ENCODE data around the gene HOXC4.
A peak's percentile ranks its signal among the peaks of the same experiment; 100 is the strongest.

Gene HOXC4

DNA sequence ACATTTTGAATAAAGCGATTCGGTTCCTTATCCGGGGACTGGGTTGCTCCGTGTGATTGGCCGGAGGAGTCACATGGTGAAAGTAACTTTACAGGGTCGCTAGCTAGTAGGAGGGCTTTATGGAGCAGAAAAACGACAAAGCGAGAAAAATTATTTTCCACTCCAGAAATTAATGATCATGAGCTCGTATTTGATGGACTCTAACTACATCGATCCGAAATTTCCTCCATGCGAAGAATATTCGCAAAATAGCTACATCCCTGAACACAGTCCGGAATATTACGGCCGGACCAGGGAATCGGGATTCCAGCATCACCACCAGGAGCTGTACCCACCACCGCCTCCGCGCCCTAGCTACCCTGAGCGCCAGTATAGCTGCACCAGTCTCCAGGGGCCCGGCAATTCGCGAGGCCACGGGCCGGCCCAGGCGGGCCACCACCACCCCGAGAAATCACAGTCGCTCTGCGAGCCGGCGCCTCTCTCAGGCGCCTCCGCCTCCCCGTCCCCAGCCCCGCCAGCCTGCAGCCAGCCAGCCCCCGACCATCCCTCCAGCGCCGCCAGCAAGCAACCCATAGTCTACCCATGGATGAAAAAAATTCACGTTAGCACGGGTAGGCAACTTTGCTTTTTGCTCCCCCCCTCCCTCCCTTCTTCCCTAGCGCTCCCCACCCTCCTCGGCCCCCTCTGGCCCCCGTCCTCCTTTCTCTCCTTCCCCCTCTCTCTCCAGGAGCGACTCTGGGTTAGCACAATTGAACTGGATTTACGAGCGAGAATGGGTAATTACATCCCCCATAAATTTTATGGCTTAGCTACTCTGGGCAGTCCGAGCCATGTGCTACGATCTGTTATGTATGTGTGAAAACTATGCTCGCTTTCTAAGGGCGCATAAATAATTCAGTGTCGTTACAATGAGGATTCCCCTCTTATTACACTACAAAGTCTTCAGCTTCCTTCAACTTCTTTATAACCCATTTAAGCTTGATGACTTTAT is at the start of gene HOXC4:
HOXC4 (plus strand) TSS at position 85 of the 991 bp plus-strand sequence; CDS start at position 173, 88 bp downstream.
- peak in 1 of 2 experiments; percentile 13 for DNase-seq

DNA sequence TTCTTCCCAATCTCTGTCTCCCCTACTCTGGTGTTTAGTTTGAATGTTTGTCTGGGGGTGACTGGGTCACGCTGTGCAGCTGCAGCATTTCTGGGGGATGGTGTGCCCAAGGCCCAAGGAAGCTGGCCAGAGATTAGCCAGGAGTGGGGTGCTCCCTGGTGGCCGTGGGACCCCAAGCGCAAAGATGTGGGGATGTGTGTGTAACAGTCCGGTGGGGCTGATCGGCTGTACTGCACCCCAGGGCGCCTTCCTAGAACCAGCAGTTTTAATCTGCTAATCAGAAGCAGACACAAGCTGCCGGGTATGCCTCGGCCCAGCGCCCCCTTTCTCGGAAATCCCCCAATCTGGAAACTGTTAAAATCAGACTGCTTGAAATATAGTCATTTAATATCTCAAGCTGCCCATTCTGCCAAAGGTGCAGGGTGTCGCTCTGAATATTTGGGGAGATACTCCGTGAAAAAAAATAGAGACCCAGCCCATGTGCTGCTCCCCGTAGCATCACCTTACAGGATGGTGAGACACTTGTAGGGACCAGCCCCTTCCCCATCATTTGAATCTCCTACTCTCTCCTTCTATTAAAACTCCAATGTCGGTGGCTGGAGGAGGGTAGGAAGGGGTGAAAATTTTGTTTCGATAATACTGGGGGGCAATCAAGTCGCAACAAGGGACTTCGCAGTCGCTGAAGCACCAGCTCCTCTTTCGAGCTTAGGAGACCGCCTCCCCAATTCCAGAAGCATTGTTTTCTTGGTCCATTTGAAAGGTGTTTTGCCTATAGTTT is 49.4 kb upstream of the HOXC4 start:
- peak in 1 of 2 experiments; percentile 7 for DNase-seq

DNA sequence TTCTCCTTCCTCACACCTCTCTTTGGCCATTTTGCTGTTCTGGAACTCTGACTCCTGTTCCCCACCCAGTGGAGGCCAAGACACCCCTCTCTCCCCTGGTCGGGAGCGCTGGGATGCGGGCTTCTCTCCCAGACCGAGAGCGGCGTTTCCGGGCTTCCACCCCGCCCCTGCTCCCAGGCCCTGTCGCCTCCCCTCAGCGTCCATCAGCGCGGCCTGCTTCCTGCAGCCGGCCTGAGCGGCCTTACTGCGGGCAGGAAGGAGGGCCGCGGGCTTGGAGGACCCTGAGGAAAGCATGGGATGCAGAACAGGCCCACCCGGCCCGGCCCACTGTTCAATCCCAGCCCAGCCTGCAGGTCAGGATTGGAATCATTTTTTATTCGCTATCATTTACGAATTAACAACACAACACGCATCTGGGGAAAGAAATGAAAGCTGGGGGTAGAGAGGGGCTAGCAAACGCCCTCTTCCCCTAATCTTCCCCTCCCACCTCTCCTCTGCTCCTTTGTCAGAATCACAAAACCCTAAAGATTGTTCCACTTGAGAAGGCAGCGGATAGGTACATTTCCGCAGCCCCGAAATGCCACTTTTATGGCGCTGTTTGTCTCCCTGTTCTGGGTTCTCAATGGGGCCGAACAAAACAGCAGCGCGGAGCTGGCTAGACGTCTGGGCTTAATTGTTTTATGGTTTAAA is 48.6 kb upstream of the HOXC4 start:
- DNase-seq: no peak

GRCh38 chr12:54005531-54005852 is 48.1 kb upstream of the HOXC4 start:
- DNase-seq: no peak

GRCh38 chr12:54005853-54006558 is 47.6 kb upstream of the HOXC4 start:
- DNase-seq: peak in 1 of 2 experiments; percentile 63

DNA sequence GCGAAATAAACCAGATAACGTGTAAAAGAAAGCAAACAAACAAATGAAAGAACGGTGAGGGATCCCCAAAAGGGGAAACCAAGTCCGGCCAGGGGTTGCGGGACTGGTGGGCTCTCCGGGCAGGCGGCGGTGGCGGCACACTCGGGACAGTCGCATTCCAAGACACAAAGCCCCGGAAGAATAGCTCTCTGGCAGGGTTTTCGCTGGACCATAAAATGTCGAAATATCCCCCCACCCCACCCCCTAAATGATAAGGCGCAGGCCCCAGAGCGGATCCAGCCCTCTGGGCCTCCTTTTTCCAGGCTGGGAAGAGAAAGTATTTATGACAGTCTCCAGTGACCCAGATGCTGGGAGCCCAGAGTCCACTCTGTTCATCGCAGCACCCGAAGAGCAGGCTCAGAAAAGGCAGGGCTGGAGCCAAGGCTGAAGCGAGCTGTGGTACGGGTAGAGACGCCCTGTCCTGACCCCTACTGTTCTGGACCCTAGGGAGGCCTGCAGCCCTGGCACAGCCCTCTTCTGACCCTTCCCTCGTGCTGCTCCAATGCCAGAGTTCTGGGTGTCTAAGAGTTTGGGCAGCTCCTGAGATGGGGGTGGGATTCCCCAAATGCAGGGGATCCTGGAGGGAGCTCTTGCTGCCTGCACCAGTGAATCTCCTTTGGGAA is 46.9 kb upstream of the HOXC4 start:
- DNase-seq: no peak

- no peak for DNase-seq
These were observed 45.9 kb upstream of the HOXC4 start for GRCh38 chr12:54007538-54008259.

- no peak for DNase-seq
These were observed 45.4 kb upstream of the HOXC4 start for GRCh38 chr12:54008260-54008552.

DNA sequence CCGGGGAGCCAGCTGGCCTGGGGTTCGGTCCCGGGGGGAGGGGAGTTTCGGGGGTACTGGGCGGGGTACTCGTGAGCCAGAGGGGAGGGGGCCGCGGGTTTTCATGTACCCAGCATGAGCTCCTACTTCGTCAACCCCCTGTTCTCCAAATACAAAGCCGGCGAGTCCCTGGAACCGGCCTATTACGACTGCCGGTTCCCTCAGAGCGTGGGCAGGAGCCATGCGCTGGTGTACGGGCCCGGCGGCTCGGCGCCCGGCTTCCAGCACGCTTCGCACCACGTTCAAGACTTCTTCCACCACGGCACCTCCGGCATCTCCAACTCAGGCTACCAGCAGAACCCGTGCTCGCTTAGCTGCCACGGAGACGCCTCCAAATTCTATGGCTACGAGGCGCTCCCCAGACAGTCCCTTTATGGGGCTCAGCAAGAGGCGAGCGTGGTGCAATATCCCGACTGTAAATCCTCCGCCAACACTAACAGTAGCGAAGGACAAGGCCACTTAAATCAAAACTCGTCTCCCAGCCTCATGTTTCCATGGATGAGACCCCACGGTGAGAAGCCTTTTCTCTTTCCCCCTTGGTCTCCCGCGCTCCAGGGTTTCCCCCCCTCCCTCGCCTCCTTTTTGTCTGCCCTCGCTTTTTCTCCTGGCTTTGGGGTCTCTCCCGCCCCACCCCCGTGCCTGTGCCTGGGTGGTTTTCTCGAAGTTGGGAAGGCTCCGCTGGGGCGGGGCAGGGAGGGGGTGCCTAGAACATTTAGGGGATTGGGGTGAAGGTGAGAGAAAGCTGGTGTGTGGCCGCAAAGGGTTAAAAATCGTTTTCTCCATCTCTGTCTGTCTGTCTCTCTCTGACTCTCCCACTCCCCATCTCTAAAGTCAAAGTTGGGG is 44.2 kb upstream of the HOXC4 start:
- peak in 1 of 2 experiments; percentile 34 for DNase-seq

DNA sequence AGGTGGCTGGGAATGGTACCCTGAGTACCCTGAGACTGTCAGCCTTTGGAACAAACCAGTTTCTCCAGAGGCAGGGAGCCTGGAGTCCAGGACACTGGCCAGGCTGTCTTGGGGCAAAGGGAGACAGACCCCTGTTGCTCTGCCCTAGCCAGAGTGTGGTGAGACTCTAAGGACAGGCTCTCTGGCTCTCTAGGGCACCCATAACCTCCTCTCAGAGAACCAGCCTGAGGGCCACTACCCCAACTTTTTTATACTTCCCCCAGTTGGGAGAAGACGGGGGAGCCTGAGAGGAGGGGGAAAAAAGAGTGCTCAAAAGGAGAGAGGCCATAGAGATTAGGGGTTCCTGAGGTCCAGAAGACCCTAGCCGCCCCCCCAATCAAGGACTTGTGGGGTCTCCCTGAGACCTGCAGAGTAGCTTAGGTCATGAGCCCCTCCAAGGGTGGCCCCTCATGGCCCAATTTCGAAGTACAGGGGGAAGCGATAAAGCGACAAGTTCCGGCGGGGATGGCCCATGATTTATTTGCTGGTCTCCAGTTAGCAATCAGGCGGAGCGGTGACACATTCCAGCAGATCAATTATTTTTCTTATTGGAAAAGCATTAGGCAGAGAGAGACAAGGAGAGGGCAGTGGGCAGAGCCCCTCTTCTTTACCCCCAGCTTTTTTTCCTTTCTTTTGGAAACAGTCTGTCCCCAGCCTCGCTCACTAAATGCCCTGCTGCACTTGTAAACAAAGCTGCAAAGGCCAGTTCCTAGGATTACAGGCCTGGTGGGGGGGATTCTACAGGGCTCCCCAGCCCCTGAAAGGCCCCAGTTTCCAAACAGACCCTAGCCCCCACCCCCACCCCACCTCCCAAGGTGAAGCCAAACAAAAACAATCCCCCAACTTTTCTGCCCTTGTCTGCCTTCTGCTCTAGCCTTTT is 43.3 kb upstream of the HOXC4 start:
- DNase-seq: no peak

GRCh38 chr12:54010972-54011664 is 42.5 kb upstream of the HOXC4 start:
- no peak for DNase-seq

DNA sequence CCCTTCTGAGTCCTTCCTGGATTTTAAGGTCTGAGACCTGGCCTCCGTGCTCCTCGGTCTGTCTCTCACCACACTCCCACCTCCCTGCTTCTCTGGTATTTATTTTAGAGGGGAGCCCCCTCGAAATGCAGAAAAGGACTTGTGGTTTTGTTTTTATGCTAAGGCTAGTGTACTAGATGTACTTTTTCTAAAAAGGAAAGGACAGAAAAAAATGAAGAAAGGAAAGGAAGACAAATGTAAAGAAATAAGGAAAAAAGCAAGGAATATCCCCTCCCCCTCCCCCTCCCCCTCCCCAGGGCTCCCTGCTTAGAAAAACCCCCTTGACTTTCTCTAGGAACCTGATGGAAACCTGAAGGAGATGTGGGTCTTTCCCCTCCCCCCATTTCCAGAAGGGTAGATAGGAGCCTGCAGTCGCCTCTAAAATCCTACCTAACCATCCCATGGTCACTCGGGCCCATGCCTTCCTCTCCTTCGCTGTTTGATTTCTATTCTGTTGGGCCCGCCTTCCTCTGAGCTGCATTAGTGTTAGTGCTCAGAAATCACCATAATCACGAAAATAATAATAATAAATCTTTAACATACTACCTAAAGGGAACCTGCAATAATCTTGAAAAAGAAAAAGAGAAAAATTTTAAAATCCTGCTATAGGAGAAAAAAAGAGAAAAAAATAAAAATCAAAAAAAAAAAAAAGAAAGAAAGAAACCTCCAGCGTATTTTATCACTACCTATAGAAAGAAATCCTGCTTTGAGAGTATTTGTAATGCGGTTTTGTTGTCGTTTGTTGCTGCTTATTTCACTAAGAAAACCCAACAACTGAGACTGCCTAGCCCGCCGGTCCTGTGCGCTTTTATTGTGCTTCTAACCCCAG is 41.7 kb upstream of the HOXC4 start:
- no peak for DNase-seq

- no peak for DNase-seq
These were observed 40.8 kb upstream of the HOXC4 start for GRCh38 chr12:54012631-54013409.

DNA sequence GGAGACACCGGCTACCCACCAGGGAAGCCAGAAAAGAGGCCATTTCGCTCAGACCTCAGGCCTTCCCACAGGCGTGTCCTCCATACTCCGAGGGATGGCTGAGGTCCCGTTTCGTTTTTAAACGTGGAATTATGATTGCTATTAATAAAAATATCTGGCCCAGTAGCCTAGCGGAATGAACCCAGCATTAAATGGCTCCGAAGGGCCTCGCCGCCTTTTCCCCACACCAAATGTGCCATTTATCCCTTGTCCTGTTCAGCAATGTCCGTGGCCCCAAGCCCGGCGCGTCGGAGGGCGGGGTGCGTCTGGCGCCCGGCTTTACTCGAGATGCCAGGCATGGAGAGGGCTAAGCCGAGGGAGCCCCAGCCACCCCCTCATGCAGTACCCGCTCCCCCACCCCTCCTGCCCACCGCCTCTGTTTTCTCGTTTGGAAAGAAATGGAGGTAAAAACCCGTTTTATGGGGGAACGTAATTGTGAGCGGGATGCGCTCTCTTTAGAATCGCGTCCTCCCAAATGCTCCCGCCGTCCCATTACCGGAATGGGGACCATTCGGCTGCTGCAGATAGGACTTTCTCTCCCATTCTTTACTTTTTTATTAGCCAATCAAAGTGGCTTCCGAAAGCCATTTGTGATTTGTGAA is 39.1 kb upstream of the HOXC4 start:
- no peak for DNase-seq

DNA sequence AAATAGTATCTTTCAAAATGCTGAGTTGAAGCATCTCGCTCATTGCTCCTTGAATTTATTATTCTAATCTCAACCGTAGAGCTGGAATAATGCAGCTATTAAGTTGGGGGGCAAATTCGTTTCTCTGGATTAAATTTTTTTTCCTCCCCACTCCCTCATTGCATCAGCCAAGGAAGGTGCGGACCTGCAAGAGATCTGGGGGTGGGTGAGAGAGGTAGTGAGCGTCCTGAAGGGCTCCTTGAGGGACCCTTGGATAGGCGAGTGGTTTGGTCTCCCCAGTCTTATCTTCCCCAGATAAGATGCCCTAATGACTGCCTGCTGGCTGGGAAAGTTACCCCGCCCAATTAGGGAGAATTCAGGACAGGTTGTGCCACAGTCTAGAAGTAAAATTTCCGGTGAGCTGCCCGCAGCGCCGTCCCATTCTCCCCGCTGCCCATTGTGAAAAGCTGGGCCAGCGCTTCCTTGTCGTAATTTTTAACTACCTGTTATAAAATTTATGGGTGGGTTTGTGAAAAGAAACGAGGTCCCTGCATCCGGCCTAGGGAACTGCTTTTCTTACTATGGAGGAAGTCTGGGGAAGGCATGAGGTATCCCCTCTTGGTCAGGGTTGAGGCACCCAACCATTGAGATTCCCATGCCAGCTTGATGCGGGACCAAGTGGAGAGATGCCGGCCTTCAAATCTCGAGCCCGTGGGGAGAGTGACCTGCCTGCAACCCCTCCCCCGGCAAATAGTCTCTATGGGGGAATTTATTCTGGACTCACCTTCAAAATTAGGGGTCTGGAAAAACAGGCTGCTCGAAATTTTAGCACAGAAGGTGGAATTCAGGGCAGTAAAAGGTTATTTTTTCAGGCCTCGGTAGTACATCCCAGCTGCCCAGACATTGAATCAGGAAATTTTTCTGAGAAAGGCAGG is 38.4 kb upstream of the HOXC4 start:
- no peak for DNase-seq

All from SW 1271 (cell line).